Measurements from ENCODE around the gene CIAPIN1. TPM values are rescaled to one million over a fixed set of nuclear protein-coding genes. Genes with fewer than 3 reads are reported as not detected.

The CIAPIN1 gene
- total RNA-seq, 1 experiment from 2014 or later = 68.5 TPM

DNA sequence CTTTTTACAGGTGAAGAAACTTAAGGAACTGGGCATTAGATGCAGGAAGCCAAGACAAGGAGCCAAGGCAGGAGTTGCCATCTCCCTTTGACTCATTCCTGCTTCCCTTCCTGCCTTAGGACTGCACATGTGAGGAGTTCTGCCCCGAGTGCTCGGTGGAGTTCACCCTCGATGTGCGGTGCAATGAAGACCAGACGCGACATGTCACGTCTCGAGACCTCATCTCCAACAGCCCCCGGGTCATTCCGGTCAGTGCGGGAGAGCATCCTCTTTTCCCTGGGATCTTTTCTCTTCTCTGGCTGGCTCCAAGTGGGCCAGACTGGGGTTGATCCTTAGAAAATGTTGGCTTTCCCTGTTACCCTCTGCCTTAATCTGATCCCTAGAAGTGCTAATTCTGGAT, 21.9 kb upstream of the CIAPIN1 start:
- BruUV-seq (replicated peaks) = no TSS peak
- ChIA-PET RAD21 (ENCODE audit: low non-redundant PET in 1 of 2, low total read pairs in 2 of 2, uncharacterized antibody in 2 of 2, unreplicated experiment in 2 of 2) (no interaction called here), CTCF (no interaction called here), POLR2A (no interaction called here)
- Histone ChIP-seq H3K27me3 (ENCODE audit: insufficient read depth, low read length) (no peaks in the 10 kb centered on the region), H4K20me1 (ENCODE audit: insufficient read depth) (no peaks in the 10 kb centered on the region), H3K27ac (ENCODE audit: low read depth, low read length) (no peak overlapping the region), H3K4me3 (replicated peaks in 1 of 2; ENCODE audit: low read depth in 1 of 2, low read length in 2 of 2) (no peak overlapping the region), H2AFZ (ENCODE audit: low read depth, low read length, poor library complexity, severe bottlenecking) (no peak overlapping the region), H3K36me3 (ENCODE audit: control insufficient read depth in 1 of 2, insufficient read depth in 2 of 2, low read length in 2 of 2) (peaks cover 58 to 74% of the 10 kb centered on the region in 2 experiments; a peak in 3 of 4 replicates), H3K9me2 (ENCODE audit: insufficient read depth) (no peaks in the 10 kb centered on the region), H3K9me3 (ENCODE audit: control insufficient read depth in 1 of 2, insufficient read depth in 1 of 2, low read depth in 1 of 2, low read length in 2 of 2) (no peaks in the 10 kb centered on the region), H3K4me1 (ENCODE audit: control insufficient read depth in 1 of 2, insufficient read depth in 2 of 2, low read length in 2 of 2) (peaks cover under 1% of the 10 kb centered on the region in 2 experiments; a peak in 1 of 4 replicates), H3K9ac (ENCODE audit: low read length) (no peak overlapping the region), H3K79me2 (ENCODE audit: insufficient read depth, low read length) (peaks cover 23% of the 10 kb centered on the region), H3K4me2 (ENCODE audit: low read length) (no peak overlapping the region)
- intact Hi-C loops (cut with micrococcal nuclease) = no loop called here
- no peak for DNase-seq (ENCODE audit: low read depth, low spot score)
- no peak for ATAC-seq
- TF ChIP-seq JUND (IDR thresholded peaks at IDR 0.05) (no peak), ZFX (IDR thresholded peaks at IDR 0.05) (no peak), POLR2A (IDR thresholded peaks at IDR 0.05; ENCODE audit: borderline replicate concordance, extremely low read depth, insufficient read depth, insufficient read length) (no peak), ELF1 (IDR thresholded peaks at IDR 0.05; ENCODE audit: borderline replicate concordance, low read depth) (no peak), CEBPB (IDR thresholded peaks at IDR 0.05; ENCODE audit: low read depth) (no peak), EZH2phosphoT487 (IDR thresholded peaks at IDR 0.05; ENCODE audit: borderline replicate concordance) (no peak), SRF (IDR thresholded peaks at IDR 0.05; ENCODE audit: low read depth) (no peak), SIN3A (IDR thresholded peaks at IDR 0.05; ENCODE audit: low read depth) (no peak), ZNF274 (IDR thresholded peaks at IDR 0.05; ENCODE audit: low read depth, low read length) (no peak), SP1 (IDR thresholded peaks at IDR 0.05; ENCODE audit: low read depth) (no peak), CBX3 (IDR thresholded peaks at IDR 0.05; ENCODE audit: low read depth) (no peak), EZH2 (IDR thresholded peaks at IDR 0.05) (no peak), FOSL1 (IDR thresholded peaks at IDR 0.05; ENCODE audit: low read depth) (no peak), YY1 (IDR thresholded peaks at IDR 0.05; ENCODE audit: extremely low read depth, insufficient replicate concordance, low read depth, low read length) (no peak)
- TF ChIP-seq, protein P1, sequence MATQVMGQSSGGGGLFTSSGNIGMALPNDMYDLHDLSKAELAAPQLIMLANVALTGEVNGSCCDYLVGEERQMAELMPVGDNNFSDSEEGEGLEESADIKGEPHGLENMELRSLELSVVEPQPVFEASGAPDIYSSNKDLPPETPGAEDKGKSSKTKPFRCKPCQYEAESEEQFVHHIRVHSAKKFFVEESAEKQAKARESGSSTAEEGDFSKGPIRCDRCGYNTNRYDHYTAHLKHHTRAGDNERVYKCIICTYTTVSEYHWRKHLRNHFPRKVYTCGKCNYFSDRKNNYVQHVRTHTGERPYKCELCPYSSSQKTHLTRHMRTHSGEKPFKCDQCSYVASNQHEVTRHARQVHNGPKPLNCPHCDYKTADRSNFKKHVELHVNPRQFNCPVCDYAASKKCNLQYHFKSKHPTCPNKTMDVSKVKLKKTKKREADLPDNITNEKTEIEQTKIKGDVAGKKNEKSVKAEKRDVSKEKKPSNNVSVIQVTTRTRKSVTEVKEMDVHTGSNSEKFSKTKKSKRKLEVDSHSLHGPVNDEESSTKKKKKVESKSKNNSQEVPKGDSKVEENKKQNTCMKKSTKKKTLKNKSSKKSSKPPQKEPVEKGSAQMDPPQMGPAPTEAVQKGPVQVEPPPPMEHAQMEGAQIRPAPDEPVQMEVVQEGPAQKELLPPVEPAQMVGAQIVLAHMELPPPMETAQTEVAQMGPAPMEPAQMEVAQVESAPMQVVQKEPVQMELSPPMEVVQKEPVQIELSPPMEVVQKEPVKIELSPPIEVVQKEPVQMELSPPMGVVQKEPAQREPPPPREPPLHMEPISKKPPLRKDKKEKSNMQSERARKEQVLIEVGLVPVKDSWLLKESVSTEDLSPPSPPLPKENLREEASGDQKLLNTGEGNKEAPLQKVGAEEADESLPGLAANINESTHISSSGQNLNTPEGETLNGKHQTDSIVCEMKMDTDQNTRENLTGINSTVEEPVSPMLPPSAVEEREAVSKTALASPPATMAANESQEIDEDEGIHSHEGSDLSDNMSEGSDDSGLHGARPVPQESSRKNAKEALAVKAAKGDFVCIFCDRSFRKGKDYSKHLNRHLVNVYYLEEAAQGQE (IDR thresholded peaks at IDR 0.05; ENCODE audit: low read depth) = no peak
- TF ChIP-seq, protein P2, sequence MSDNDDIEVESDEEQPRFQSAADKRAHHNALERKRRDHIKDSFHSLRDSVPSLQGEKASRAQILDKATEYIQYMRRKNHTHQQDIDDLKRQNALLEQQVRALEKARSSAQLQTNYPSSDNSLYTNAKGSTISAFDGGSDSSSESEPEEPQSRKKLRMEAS (IDR thresholded peaks at IDR 0.05) = no peak
- TF ChIP-seq, protein P3, sequence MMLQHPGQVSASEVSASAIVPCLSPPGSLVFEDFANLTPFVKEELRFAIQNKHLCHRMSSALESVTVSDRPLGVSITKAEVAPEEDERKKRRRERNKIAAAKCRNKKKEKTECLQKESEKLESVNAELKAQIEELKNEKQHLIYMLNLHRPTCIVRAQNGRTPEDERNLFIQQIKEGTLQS (IDR thresholded peaks at IDR 0.05) = no peak
- TF ChIP-seq, protein P4, sequence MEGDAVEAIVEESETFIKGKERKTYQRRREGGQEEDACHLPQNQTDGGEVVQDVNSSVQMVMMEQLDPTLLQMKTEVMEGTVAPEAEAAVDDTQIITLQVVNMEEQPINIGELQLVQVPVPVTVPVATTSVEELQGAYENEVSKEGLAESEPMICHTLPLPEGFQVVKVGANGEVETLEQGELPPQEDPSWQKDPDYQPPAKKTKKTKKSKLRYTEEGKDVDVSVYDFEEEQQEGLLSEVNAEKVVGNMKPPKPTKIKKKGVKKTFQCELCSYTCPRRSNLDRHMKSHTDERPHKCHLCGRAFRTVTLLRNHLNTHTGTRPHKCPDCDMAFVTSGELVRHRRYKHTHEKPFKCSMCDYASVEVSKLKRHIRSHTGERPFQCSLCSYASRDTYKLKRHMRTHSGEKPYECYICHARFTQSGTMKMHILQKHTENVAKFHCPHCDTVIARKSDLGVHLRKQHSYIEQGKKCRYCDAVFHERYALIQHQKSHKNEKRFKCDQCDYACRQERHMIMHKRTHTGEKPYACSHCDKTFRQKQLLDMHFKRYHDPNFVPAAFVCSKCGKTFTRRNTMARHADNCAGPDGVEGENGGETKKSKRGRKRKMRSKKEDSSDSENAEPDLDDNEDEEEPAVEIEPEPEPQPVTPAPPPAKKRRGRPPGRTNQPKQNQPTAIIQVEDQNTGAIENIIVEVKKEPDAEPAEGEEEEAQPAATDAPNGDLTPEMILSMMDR (IDR thresholded peaks at IDR 0.05 in 2 of 3, conservative IDR thresholded peaks at IDR 0.05 in 1 of 3; ENCODE audit: borderline replicate concordance in 1 of 3, insufficient read depth in 1 of 3, low read depth in 2 of 3, low read length in 2 of 3) = no peak
- TF ChIP-seq, protein P5, sequence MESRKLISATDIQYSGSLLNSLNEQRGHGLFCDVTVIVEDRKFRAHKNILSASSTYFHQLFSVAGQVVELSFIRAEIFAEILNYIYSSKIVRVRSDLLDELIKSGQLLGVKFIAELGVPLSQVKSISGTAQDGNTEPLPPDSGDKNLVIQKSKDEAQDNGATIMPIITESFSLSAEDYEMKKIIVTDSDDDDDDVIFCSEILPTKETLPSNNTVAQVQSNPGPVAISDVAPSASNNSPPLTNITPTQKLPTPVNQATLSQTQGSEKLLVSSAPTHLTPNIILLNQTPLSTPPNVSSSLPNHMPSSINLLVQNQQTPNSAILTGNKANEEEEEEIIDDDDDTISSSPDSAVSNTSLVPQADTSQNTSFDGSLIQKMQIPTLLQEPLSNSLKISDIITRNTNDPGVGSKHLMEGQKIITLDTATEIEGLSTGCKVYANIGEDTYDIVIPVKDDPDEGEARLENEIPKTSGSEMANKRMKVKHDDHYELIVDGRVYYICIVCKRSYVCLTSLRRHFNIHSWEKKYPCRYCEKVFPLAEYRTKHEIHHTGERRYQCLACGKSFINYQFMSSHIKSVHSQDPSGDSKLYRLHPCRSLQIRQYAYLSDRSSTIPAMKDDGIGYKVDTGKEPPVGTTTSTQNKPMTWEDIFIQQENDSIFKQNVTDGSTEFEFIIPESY (IDR thresholded peaks at IDR 0.05; ENCODE audit: extremely low read depth, insufficient replicate concordance, low read length) = no peak
